ENCODE data around the gene RNU7-1. TPM values are rescaled to one million over a fixed set of nuclear protein-coding genes. Genes with fewer than 3 reads are reported as not detected.

Gene RNU7-1
- total RNA-seq, 1 experiment from 2014 or later = not detected

DNA sequence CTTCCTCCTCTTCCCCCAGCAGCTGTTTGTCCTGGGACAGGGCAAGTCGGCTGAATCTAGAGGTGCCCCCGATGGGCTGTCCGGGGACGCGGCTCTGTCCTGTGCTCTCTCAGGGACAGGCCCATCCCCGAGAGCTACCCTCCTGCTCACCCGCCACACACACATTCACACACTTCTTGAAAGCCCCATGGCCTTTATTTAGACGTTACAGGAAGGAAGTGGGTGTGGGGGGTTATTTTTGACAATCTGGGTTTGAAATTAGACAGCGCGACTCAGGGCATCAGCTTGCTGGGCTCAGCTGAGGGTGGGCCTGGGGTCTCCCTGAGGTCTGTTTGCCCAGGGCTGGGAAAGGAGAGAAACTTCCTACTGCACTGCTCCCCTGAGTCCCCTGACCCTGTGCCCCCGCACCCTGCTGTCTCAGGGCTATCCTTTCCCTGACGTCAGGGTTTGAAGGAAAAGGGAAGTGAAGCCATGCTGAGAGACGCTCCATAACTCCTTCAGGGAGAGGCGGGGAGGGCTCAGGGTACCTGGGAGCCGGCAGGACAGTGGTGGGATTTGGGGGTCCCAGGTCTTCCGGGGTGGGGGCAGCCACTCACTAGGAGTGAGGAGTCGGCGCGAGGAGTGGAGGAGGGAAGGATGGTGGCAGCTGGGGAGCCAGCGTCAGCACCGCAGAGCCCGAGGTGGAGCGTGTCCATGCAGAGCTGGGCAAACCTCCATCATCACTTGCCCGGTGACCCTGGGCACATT is 15.6 kb downstream of the RNU7-1 start:
- Mint-ChIP-seq H3K9me3 (ENCODE audit: low read depth, unreplicated experiment) (no peaks in the 10 kb centered on the region), H3K4me3 (ENCODE audit: low read depth, unreplicated experiment) (no peak overlapping the region), H3K27ac (ENCODE audit: unreplicated experiment) (no peak overlapping the region), H3K36me3 (ENCODE audit: insufficient read depth, unreplicated experiment) (peaks cover 78% of the 10 kb centered on the region), H3K27me3 (ENCODE audit: unreplicated experiment) (no peaks in the 10 kb centered on the region), H3K4me1 (ENCODE audit: low read depth, unreplicated experiment) (peaks cover 17% of the 10 kb centered on the region)
- CTCF ChIA-PET = no interaction called here
- TF ChIP-seq, protein P1, sequence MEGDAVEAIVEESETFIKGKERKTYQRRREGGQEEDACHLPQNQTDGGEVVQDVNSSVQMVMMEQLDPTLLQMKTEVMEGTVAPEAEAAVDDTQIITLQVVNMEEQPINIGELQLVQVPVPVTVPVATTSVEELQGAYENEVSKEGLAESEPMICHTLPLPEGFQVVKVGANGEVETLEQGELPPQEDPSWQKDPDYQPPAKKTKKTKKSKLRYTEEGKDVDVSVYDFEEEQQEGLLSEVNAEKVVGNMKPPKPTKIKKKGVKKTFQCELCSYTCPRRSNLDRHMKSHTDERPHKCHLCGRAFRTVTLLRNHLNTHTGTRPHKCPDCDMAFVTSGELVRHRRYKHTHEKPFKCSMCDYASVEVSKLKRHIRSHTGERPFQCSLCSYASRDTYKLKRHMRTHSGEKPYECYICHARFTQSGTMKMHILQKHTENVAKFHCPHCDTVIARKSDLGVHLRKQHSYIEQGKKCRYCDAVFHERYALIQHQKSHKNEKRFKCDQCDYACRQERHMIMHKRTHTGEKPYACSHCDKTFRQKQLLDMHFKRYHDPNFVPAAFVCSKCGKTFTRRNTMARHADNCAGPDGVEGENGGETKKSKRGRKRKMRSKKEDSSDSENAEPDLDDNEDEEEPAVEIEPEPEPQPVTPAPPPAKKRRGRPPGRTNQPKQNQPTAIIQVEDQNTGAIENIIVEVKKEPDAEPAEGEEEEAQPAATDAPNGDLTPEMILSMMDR (IDR thresholded peaks at IDR 0.05; ENCODE audit: unreplicated experiment) = no peak
- BruUV-seq (replicated peaks) = no TSS peak
- intact Hi-C loops (cut with micrococcal nuclease; ENCODE audit: unreplicated experiment) = no loop called here
- no peak for DNase-seq

DNA sequence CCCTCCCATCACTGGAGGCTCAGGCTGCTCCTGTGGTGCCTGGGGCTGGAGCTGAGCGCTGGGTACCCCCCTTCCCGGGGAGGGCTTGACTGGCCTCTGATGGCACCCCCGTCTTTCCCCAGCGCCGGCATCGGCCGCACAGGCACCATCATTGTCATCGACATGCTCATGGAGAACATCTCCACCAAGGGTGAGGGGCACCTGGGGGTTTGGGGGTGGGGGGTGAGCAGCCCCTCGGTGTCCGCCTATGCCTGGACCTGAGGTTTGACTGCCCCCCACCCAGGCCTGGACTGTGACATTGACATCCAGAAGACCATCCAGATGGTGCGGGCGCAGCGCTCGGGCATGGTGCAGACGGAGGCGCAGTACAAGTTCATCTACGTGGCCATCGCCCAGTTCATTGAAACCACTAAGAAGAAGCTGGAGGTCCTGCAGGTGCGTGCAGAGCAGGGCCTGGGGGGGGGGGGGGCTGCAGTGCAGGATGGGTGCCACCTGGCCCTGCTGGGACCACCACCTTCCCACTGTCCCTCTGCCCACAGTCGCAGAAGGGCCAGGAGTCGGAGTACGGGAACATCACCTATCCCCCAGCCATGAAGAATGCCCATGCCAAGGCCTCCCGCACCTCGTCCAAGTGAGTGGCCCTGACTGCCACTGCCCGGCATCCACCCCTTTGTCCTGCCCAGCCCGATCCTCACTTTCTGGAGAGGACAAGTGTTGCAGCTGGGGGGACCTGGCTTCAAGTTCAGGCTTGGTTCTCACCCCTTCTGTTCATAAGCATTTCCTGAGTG is 16.4 kb downstream of the RNU7-1 start:
- peaks cover 23% of the 10 kb centered on the region for H3K4me1 Mint-ChIP-seq (ENCODE audit: low read depth, unreplicated experiment)
- no peaks in the 10 kb centered on the region for H3K9me3 Mint-ChIP-seq (ENCODE audit: low read depth, unreplicated experiment)
- H3K4me3 Mint-ChIP-seq (ENCODE audit: low read depth, unreplicated experiment) = no peak overlapping the region
- peak overlapping the region; percentile 87 for H3K27ac Mint-ChIP-seq (ENCODE audit: unreplicated experiment)
- CTCF ChIA-PET = interaction anchor here (0.5 to 5.5 kb wide), 3 partner anchors 10 to 998 kb away, joined by 4 to 90 read pairs (median 6); partner anchors contain the start of genes C12orf57 and RNU7-1
- DNase-seq = no peak
- no TSS peak for BruUV-seq (replicated peaks)
- intact Hi-C loops (cut with micrococcal nuclease; ENCODE audit: unreplicated experiment) = no loop called here
- TF ChIP-seq, protein P1 (IDR thresholded peaks at IDR 0.05; ENCODE audit: unreplicated experiment) = no peak
- no peaks in the 10 kb centered on the region for H3K27me3 Mint-ChIP-seq (ENCODE audit: unreplicated experiment)
- H3K36me3 Mint-ChIP-seq (ENCODE audit: insufficient read depth, unreplicated experiment) = peaks cover 86% of the 10 kb centered on the region

DNA sequence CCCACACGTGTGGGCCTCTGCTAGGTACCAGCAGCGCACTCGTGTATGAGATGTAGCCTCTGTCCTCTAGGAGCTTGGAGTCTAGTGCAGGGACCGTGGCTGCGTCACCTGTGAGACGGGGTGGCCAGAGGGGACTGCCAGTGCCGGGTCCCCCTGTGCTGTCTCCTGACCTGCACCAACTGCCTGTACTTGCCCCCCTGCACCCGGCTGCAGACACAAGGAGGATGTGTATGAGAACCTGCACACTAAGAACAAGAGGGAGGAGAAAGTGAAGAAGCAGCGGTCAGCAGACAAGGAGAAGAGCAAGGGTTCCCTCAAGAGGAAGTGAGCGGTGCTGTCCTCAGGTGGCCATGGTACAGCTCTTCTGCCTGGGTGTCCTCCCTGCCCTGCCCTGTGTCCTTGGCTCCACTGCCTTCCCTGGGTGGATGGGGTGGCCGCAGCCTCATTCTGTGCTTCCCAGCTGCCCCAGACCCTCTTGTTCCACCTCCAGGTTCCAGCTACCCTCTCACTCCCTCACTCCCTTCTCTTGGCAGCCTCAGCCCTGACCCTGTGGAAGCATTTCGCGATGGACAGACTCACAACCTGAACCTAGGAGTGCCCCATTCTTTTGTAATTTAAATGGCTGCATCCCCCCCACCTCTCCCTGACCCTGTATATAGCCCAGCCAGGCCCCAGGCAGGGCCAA is 17.1 kb downstream of the RNU7-1 start:
- Mint-ChIP-seq H3K27ac (ENCODE audit: unreplicated experiment) (peak overlapping the region; percentile 87), H3K4me1 (ENCODE audit: low read depth, unreplicated experiment) (peaks cover 30% of the 10 kb centered on the region), H3K9me3 (ENCODE audit: low read depth, unreplicated experiment) (no peaks in the 10 kb centered on the region), H3K27me3 (ENCODE audit: unreplicated experiment) (no peaks in the 10 kb centered on the region), H3K36me3 (ENCODE audit: insufficient read depth, unreplicated experiment) (peaks cover 89% of the 10 kb centered on the region), H3K4me3 (ENCODE audit: low read depth, unreplicated experiment) (peak overlapping the region; percentile 79)
- TF ChIP-seq, protein P1 (IDR thresholded peaks at IDR 0.05; ENCODE audit: unreplicated experiment) = no peak
- CTCF ChIA-PET = interaction anchor here (0.5 to 5.5 kb wide), 3 partner anchors 11 to 997 kb away, joined by 4 to 90 read pairs (median 6); partner anchors contain the start of genes C12orf57 and RNU7-1
- no peak for DNase-seq
- intact Hi-C loops (cut with micrococcal nuclease; ENCODE audit: unreplicated experiment) = no loop called here
- BruUV-seq (replicated peaks) = no TSS peak

DNA sequence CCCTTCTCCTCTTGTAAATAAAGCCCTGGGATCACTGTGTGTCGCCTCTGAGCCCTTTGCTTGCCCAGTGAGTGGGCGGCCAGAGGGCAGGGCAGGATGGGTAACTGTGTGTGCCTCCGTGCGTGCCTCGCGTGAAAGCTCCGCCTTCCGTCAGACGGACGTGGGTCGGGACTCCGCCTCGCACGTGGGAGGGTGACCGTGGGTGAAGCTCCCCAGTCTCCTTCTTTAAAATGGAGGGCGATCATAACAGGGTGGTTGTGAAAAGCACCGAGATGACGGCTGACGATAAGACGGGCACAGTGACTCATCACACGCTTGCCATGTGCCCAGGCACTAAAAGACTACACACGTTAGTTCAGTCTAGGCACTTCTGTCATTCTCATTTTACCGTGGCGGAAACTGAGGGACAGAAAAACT is 17.7 kb downstream of the RNU7-1 start:
- peaks cover 89% of the 10 kb centered on the region for H3K36me3 Mint-ChIP-seq (ENCODE audit: insufficient read depth, unreplicated experiment)
- H3K9me3 Mint-ChIP-seq (ENCODE audit: low read depth, unreplicated experiment) = no peaks in the 10 kb centered on the region
- no peak for DNase-seq
- peak overlapping the region; percentile 87 for H3K27ac Mint-ChIP-seq (ENCODE audit: unreplicated experiment)
- H3K4me1 Mint-ChIP-seq (ENCODE audit: low read depth, unreplicated experiment) = peaks cover 34% of the 10 kb centered on the region
- H3K27me3 Mint-ChIP-seq (ENCODE audit: unreplicated experiment) = no peaks in the 10 kb centered on the region
- CTCF ChIA-PET = interaction anchor here (1.4 to 5.5 kb wide), 7 partner anchors 9 to 92 kb away, joined by 3 to 90 read pairs (median 4); partner anchors contain the start of genes C12orf57, RNU7-1 and SPSB2
- BruUV-seq (replicated peaks) = TSS peak; percentile 52
- peak overlapping the region; percentile 79 for H3K4me3 Mint-ChIP-seq (ENCODE audit: low read depth, unreplicated experiment)
- intact Hi-C loops (cut with micrococcal nuclease; ENCODE audit: unreplicated experiment) = no loop called here
- TF ChIP-seq, protein P1 (IDR thresholded peaks at IDR 0.05; ENCODE audit: unreplicated experiment) = no peak

All from Calu3 (cell line).